ENCODE data around the gene ITGB1BP1.

DNA sequence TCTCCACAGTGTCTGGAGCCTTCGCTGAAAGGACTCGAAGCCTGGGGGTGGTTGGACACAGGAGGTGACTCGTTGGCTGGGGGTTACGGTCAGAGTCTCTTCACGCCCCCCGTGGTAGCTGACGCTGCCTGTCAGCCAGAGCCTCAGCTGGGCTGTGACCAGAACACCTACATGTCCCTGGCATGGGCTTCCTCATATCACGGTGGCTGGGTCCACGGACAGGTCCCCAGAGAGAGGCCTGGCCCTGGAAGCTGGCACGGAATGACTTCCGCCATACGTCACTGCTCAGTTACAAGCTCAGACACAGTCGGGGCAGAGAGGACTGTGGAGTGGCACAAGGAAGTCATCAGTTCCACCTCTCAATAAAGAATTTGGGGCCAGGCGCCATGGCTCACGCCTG, 28.5 kb downstream of the ITGB1BP1 start:
- no peak for TF ChIP-seq MAX (IDR thresholded peaks at IDR 0.05)
- TF ChIP-seq, protein P1, sequence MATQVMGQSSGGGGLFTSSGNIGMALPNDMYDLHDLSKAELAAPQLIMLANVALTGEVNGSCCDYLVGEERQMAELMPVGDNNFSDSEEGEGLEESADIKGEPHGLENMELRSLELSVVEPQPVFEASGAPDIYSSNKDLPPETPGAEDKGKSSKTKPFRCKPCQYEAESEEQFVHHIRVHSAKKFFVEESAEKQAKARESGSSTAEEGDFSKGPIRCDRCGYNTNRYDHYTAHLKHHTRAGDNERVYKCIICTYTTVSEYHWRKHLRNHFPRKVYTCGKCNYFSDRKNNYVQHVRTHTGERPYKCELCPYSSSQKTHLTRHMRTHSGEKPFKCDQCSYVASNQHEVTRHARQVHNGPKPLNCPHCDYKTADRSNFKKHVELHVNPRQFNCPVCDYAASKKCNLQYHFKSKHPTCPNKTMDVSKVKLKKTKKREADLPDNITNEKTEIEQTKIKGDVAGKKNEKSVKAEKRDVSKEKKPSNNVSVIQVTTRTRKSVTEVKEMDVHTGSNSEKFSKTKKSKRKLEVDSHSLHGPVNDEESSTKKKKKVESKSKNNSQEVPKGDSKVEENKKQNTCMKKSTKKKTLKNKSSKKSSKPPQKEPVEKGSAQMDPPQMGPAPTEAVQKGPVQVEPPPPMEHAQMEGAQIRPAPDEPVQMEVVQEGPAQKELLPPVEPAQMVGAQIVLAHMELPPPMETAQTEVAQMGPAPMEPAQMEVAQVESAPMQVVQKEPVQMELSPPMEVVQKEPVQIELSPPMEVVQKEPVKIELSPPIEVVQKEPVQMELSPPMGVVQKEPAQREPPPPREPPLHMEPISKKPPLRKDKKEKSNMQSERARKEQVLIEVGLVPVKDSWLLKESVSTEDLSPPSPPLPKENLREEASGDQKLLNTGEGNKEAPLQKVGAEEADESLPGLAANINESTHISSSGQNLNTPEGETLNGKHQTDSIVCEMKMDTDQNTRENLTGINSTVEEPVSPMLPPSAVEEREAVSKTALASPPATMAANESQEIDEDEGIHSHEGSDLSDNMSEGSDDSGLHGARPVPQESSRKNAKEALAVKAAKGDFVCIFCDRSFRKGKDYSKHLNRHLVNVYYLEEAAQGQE (IDR thresholded peaks at IDR 0.05; ENCODE audit: low read depth): no peak
- TF ChIP-seq TAF1 (IDR thresholded peaks at IDR 0.05; ENCODE audit: low read depth): no peak
- no peak for TF ChIP-seq CREB1 (IDR thresholded peaks at IDR 0.05; ENCODE audit: low read depth)
- TF ChIP-seq EP300 (IDR thresholded peaks at IDR 0.05; ENCODE audit: borderline replicate concordance): no peak
- TF ChIP-seq NFIC (IDR thresholded peaks at IDR 0.05): no peak
- TF ChIP-seq, protein P2, sequence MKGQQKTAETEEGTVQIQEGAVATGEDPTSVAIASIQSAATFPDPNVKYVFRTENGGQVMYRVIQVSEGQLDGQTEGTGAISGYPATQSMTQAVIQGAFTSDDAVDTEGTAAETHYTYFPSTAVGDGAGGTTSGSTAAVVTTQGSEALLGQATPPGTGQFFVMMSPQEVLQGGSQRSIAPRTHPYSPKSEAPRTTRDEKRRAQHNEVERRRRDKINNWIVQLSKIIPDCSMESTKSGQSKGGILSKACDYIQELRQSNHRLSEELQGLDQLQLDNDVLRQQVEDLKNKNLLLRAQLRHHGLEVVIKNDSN (IDR thresholded peaks at IDR 0.05): no peak
- TF ChIP-seq CEBPB (IDR thresholded peaks at IDR 0.05): no peak
